DND-41 (cell line): Measurements from ENCODE around the gene CNGA3.

Source experiments
- ATAC-seq: fragments of 200-7000 bp; cut with Tn5 transposase; 3 replicates; pipeline ENCODE4 v1.9.1; 2021; ENCODE audit warnings: low read depth; ENCODE audit not compliant: insufficient read depth
- DNase-seq: peaks from one replicate; pipeline ENCODE4 v3.0.0-alpha.2; 2020
- H2AFZ ChIP-seq: 2 replicates; pipeline ENCODE4 v1.6.0; 2012; ENCODE audit warnings: low read depth, low read length
- H3K27ac ChIP-seq: 2 replicates; pipeline ENCODE4 v1.5.1; 2012; ENCODE audit warnings: low read length, inconsistent platforms
- H3K27me3 ChIP-seq: fragments of 200-600 bp; sonication (generic); 2 replicates; pipeline ENCODE4 v1.6.0; 2012; ENCODE audit warnings: low read length, mild to moderate bottlenecking, inconsistent platforms; ENCODE audit not compliant: insufficient read depth, poor library complexity
- H3K36me3 ChIP-seq: 2 replicates; pipeline ENCODE4 v1.5.1; 2012; ENCODE audit warnings: low read length, inconsistent platforms; ENCODE audit not compliant: insufficient read depth
- H3K4me1 ChIP-seq: 2 replicates; pipeline ENCODE4 v1.5.1; 2012; ENCODE audit warnings: mild to moderate bottlenecking, low read length; ENCODE audit not compliant: insufficient read depth
- H3K4me2 ChIP-seq: 2 replicates; pipeline ENCODE4 v1.6.0; 2012; ENCODE audit warnings: mild to moderate bottlenecking, moderate library complexity, low read length, inconsistent platforms; ENCODE audit not compliant: insufficient read depth
- H3K4me3 ChIP-seq, 2 experiments: fragments of 200-600 bp in 1 of 2; shearing (Covaris generic) in 1 of 2; 2 replicates each; pipeline ENCODE4 v1.5.1; 2012 to 2016; ENCODE audit warnings: inconsistent platforms in 2 of 2, low read length in 2 of 2, mild to moderate bottlenecking in 2 of 2, low read depth in 1 of 2, moderate library complexity in 1 of 2
- H3K79me2 ChIP-seq: 2 replicates; pipeline ENCODE4 v1.6.0; 2012; ENCODE audit warnings: low read length, inconsistent platforms; ENCODE audit not compliant: insufficient read depth
- H3K9ac ChIP-seq: 2 replicates; pipeline ENCODE4 v1.6.0; 2012; ENCODE audit warnings: low read depth, mild to moderate bottlenecking, inconsistent platforms, low read length, moderate library complexity
- H3K9me3 ChIP-seq: 2 replicates; pipeline ENCODE4 v1.5.1; 2012; ENCODE audit warnings: low read length, moderate library complexity, mild to moderate bottlenecking, inconsistent platforms; ENCODE audit not compliant: insufficient read depth, severe bottlenecking
- H4K20me1 ChIP-seq: 2 replicates; pipeline ENCODE4 v1.6.0; 2012; ENCODE audit warnings: low read length; ENCODE audit not compliant: insufficient read depth
- CTCF ChIP-seq: IDR thresholded peaks from 2 replicates; pipeline ENCODE4 v1.5.1; 2012; ENCODE audit warnings: borderline replicate concordance, low read length, moderate library complexity, mild to moderate bottlenecking; ENCODE audit not compliant: poor library complexity, severe bottlenecking; ENCODE audit errors: extremely low read depth
- EZH2 ChIP-seq: IDR thresholded peaks from 3 replicates; pipeline ENCODE4 v1.6.1; 2012; ENCODE audit warnings: borderline replicate concordance, low read depth, mild to moderate bottlenecking, moderate library complexity, low read length, inconsistent platforms; ENCODE audit not compliant: severe bottlenecking

The CNGA3 gene

DNA sequence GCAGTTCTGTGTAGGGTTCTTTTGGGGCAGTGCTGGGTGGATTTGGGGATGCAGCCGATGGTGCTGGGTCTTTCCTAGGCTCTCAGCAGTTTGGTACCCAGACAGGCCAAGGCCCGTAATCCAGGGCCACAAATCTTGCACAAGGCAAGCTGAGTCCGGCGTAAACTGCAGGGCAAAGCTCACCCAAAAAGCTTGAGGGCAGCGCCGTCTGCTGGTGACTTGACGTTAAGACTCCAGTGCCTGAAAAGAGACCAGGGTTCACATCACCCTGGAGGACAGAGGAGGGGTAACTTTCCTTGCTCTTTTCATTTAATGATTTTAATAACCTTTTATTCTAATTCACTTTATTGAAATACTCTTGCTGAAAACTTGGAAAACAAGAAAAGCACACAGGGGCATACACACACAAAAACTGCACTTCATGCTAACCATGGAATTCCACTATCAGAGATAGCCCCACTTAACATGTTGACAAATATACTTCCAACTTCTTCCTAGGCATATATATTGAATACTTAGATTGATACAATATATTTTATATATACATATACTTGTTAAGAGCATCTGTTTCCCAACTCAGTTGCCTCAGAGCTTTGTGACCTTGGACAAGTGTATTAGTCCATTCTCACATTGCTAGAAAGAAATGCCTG, 38.9 kb downstream of the CNGA3 start:
- Histone ChIP-seq H2AFZ (no peak overlapping the region), H3K4me1 (peaks cover 2% of the 10 kb centered on the region; the same call in 1 of the 2 replicates), H3K36me3 (no peaks in the 10 kb centered on the region), H3K27ac (no peak overlapping the region), H3K4me3 (no peak overlapping the region), H3K27me3 (no peaks in the 10 kb centered on the region), H3K4me2 (peak overlapping the region; percentile 10; the same call in 1 of the 2 replicates), H4K20me1 (no peaks in the 10 kb centered on the region), H3K9me3 (no peaks in the 10 kb centered on the region), H3K9ac (no peak overlapping the region), H3K79me2 (no peaks in the 10 kb centered on the region)
- ATAC-seq (peak; percentile 99), DNase-seq (peak; percentile 77)
- TF ChIP-seq EZH2 (no peak), CTCF (peak; percentile 98)

DNA sequence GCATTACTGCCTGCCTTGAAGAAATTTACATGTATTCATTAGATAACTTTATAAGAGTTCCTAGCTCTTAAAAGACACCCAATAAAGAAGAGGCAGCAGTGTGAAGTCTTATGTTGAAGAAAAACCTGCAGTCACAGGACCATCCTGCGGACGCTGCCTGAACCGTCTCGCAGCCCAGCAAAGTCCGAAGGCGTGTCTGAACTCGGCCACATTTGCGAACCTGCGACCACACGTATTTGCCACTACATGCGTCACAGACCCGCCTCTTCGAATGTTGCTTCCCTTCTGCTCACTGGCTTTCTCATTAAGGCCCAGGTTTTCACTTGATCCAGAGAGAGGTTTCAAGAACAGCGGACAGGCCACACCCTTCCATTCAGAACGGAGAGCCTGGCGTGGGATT, 41.2 kb downstream of the CNGA3 start:
- no peaks in the 10 kb centered on the region for H3K36me3 ChIP-seq
- H3K9me3 ChIP-seq, result no peaks in the 10 kb centered on the region
- DNase-seq (no peak), ATAC-seq (no peak)
- no peak overlapping the region for H3K4me2 ChIP-seq
- no peak for TF ChIP-seq EZH2
- no peak for TF ChIP-seq CTCF
- no peaks in the 10 kb centered on the region for H3K27me3 ChIP-seq
- H3K4me1 ChIP-seq, result peaks cover 2% of the 10 kb centered on the region; the same call in 1 of the 2 replicates
- no peaks in the 10 kb centered on the region for H4K20me1 ChIP-seq
- H3K79me2 ChIP-seq, result no peaks in the 10 kb centered on the region
- no peak overlapping the region for H3K27ac ChIP-seq
- no peak overlapping the region for H2AFZ ChIP-seq
- no peak overlapping the region for H3K4me3 ChIP-seq
- H3K9ac ChIP-seq, result no peak overlapping the region

DNA sequence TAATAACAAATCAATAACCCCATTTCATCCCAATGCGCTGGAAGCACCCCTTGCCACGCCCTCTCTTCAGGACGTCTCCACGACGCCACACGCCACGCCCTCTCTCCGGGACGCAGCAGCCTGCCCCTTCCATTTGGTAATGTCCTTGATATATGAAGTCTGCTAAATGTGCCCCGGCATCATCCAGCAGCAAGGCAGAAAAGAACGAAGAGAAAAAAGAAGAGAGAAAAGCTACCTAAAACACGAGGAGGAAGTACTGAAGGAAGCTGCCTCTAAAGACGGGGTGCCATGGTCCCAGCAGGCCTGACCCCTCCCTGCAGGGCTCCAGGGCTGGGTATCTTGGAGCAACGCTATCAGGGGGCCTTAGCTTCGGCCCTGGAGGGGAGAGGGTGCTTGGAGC, 41.8 kb downstream of the CNGA3 start:
- Histone ChIP-seq H3K27me3 (no peaks in the 10 kb centered on the region), H3K9me3 (no peaks in the 10 kb centered on the region), H3K36me3 (no peaks in the 10 kb centered on the region), H3K27ac (no peak overlapping the region), H3K4me3 (no peak overlapping the region), H4K20me1 (no peaks in the 10 kb centered on the region), H3K9ac (no peak overlapping the region), H2AFZ (no peak overlapping the region), H3K4me2 (no peak overlapping the region), H3K4me1 (peaks cover 2% of the 10 kb centered on the region; the same call in 1 of the 2 replicates), H3K79me2 (no peaks in the 10 kb centered on the region)
- ATAC-seq (no peak), DNase-seq (no peak)
- TF ChIP-seq CTCF, result no peak
- TF ChIP-seq EZH2, result no peak
